DND-41 (cell line): Measurements from ENCODE around the gene GRK3.
"Not testable (repeated sequence)": the region's sequence is repeated elsewhere in the genome, so short reads cannot be mapped to it uniquely, and the experiment has no call there.

Source experiments
- ATAC-seq: fragments of 200-7000 bp; cut with Tn5 transposase; 3 replicates; pipeline ENCODE4 v1.9.1; 2021; ENCODE audit warnings: low read depth; ENCODE audit not compliant: insufficient read depth
- DNase-seq: peaks from one replicate; pipeline ENCODE4 v3.0.0-alpha.2; 2020
- H2AFZ ChIP-seq: 2 replicates; pipeline ENCODE4 v1.6.0; 2012; ENCODE audit warnings: low read depth, low read length
- H3K27ac ChIP-seq: 2 replicates; pipeline ENCODE4 v1.5.1; 2012; ENCODE audit warnings: low read length, inconsistent platforms
- H3K27me3 ChIP-seq: fragments of 200-600 bp; sonication (generic); 2 replicates; pipeline ENCODE4 v1.6.0; 2012; ENCODE audit warnings: low read length, mild to moderate bottlenecking, inconsistent platforms; ENCODE audit not compliant: insufficient read depth, poor library complexity
- H3K36me3 ChIP-seq: 2 replicates; pipeline ENCODE4 v1.5.1; 2012; ENCODE audit warnings: low read length, inconsistent platforms; ENCODE audit not compliant: insufficient read depth
- H3K4me1 ChIP-seq: 2 replicates; pipeline ENCODE4 v1.5.1; 2012; ENCODE audit warnings: mild to moderate bottlenecking, low read length; ENCODE audit not compliant: insufficient read depth
- H3K4me2 ChIP-seq: 2 replicates; pipeline ENCODE4 v1.6.0; 2012; ENCODE audit warnings: mild to moderate bottlenecking, moderate library complexity, low read length, inconsistent platforms; ENCODE audit not compliant: insufficient read depth
- H3K4me3 ChIP-seq, 2 experiments: fragments of 200-600 bp in 1 of 2; shearing (Covaris generic) in 1 of 2; 2 replicates each; pipeline ENCODE4 v1.5.1; 2012 to 2016; ENCODE audit warnings: inconsistent platforms in 2 of 2, low read length in 2 of 2, mild to moderate bottlenecking in 2 of 2, low read depth in 1 of 2, moderate library complexity in 1 of 2
- H3K79me2 ChIP-seq: 2 replicates; pipeline ENCODE4 v1.6.0; 2012; ENCODE audit warnings: low read length, inconsistent platforms; ENCODE audit not compliant: insufficient read depth
- H3K9ac ChIP-seq: 2 replicates; pipeline ENCODE4 v1.6.0; 2012; ENCODE audit warnings: low read depth, mild to moderate bottlenecking, inconsistent platforms, low read length, moderate library complexity
- H3K9me3 ChIP-seq: 2 replicates; pipeline ENCODE4 v1.5.1; 2012; ENCODE audit warnings: low read length, moderate library complexity, mild to moderate bottlenecking, inconsistent platforms; ENCODE audit not compliant: insufficient read depth, severe bottlenecking
- H4K20me1 ChIP-seq: 2 replicates; pipeline ENCODE4 v1.6.0; 2012; ENCODE audit warnings: low read length; ENCODE audit not compliant: insufficient read depth
- CTCF ChIP-seq: IDR thresholded peaks from 2 replicates; pipeline ENCODE4 v1.5.1; 2012; ENCODE audit warnings: borderline replicate concordance, low read length, moderate library complexity, mild to moderate bottlenecking; ENCODE audit not compliant: poor library complexity, severe bottlenecking; ENCODE audit errors: extremely low read depth
- EZH2 ChIP-seq: IDR thresholded peaks from 3 replicates; pipeline ENCODE4 v1.6.1; 2012; ENCODE audit warnings: borderline replicate concordance, low read depth, mild to moderate bottlenecking, moderate library complexity, low read length, inconsistent platforms; ENCODE audit not compliant: severe bottlenecking

GRK3 gene

DNA sequence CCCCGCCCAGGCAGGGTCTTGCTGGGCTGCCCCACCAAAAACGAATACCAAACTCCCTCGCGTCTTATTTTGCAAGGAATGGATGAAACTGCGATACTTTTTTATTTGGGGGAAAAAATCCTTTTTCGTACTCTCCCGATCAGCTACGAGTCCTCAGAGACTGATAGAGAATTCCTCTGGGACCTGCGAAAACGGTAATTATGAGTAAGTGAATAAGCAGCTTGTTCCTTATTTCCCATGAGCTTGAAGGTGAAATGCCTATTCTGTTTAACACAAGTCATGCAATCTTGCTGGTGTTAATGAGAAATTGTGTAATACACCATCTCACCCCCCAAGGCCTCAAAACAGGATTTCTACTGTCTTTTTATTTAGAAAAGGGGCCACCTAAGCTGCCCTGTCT is 5.5 kb downstream of the GRK3 start:
- Histone ChIP-seq H3K4me3 (no peak overlapping the region), H3K4me2 (no peak overlapping the region), H3K9ac (no peak overlapping the region), H3K9me3 (no peaks in the 10 kb centered on the region), H3K27me3 (peaks cover 16% of the 10 kb centered on the region), H3K27ac (no peak overlapping the region), H3K36me3 (no peaks in the 10 kb centered on the region), H3K4me1 (peaks cover 27% of the 10 kb centered on the region), H2AFZ (no peak overlapping the region), H4K20me1 (no peaks in the 10 kb centered on the region; the same call in 1 of the 2 replicates), H3K79me2 (peaks cover 3% of the 10 kb centered on the region; the same call in 1 of the 2 replicates)
- DNase-seq (no peak), ATAC-seq (no peak)
- no peak for TF ChIP-seq EZH2
- no peak for TF ChIP-seq CTCF

- H3K79me2 ChIP-seq = peaks cover under 1% of the 10 kb centered on the region; the same call in 1 of the 2 replicates
Measured at GRCh38 chr22:25570486-25570885, 6.0 kb downstream of the GRK3 start.

DNA sequence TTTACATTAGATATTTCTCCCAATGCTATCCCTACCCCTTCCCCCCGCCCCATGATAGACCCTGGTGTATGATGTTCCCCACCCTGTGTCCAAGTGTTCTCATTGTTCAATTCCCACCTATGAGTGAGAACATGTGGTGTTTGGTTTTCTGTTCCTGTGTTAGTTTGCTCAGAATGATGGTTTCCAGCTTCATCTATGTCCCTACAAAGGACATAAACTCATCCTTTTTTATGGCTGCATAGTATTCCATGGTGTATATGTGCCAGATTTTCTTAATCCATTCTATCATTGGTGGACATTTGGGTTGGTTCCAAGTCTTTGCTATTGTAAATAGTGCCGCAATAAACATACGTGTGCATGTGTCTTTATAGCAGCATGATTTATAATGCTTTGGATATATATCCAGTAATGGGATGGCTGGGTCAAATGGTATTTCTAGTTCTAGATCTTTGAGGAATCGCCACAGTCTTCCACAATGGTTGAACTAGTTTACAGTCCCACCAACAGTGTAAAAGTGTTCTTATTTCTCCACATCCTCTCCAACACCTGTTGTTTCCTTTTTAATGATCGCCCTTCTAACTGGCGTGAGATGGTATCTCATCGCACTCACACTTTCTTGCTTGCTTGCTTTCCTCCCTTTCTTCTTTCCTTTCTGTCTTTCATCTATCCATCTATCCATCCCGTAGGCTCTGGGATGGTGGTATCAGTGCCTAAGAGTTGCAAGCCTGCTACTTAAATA is 7.7 kb downstream of the GRK3 start:
- not testable (repeated sequence) for H4K20me1 ChIP-seq, H3K4me2 ChIP-seq, H3K27me3 ChIP-seq, ATAC-seq, H3K9me3 ChIP-seq, H2AFZ ChIP-seq, H3K9ac ChIP-seq, H3K4me3 ChIP-seq, H3K4me1 ChIP-seq, H3K27ac ChIP-seq, DNase-seq, H3K36me3 ChIP-seq, H3K79me2 ChIP-seq

More at GRCh38 chr22:25570486-25570885, 6.0 kb downstream of the GRK3 start:
- Histone ChIP-seq H3K36me3 (no peaks in the 10 kb centered on the region), H3K9me3 (no peaks in the 10 kb centered on the region), H3K4me1 (peaks cover 22% of the 10 kb centered on the region), H2AFZ (no peak overlapping the region), H4K20me1 (no peaks in the 10 kb centered on the region), H3K27ac (no peak overlapping the region), H3K27me3 (peaks cover 11% of the 10 kb centered on the region), H3K4me3 (no peak overlapping the region), H3K4me2 (no peak overlapping the region), H3K9ac (no peak overlapping the region)
- TF ChIP-seq EZH2 (no peak), CTCF (no peak)
- no peak for DNase-seq
- ATAC-seq = no peak

DNA sequence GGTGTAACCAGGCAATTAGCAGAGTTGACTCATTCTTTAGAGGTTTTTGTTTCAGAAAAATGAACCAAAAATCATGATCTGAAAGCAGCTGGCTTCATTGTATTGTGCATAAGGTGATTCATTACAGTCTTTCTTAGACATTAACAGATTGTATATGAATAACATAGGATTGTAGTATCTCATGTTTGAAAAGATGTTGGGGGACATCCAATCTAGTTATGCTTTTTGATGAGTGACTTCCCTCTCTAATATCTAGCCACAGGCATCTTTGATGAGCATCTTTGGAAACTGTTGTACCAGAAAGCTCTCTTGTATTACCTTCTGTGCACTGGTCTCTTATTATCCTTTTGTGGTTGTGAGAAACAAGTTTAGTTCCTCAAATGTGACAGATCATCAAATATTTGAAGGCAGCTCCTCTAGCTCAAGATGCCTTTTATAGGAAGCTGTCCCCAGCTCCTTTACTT is 8.3 kb downstream of the GRK3 start:
- Histone ChIP-seq H3K79me2 (no peaks in the 10 kb centered on the region; the same call in 1 of the 2 replicates), H3K36me3 (no peaks in the 10 kb centered on the region)
- DNase-seq = no peak

More for the DNA sequence above, 8.3 kb downstream of the GRK3 start:
- H4K20me1 ChIP-seq = no peaks in the 10 kb centered on the region
- H3K4me3 ChIP-seq = no peak overlapping the region
- no peaks in the 10 kb centered on the region for H3K27me3 ChIP-seq
- no peak overlapping the region for H3K9ac ChIP-seq
- H3K4me1 ChIP-seq = no peaks in the 10 kb centered on the region
- no peak for ATAC-seq
- H2AFZ ChIP-seq = no peak overlapping the region
- H3K4me2 ChIP-seq = no peak overlapping the region
- no peaks in the 10 kb centered on the region for H3K9me3 ChIP-seq
- TF ChIP-seq EZH2 (no peak), CTCF (no peak)
- no peak overlapping the region for H3K27ac ChIP-seq
